Inferior parietal cortex (tissue), 1 donor: Measurements from ENCODE around the gene ZC3H12A.
"Not testable (repeated sequence)": the region's sequence is repeated elsewhere in the genome, so short reads cannot be mapped to it uniquely, and the experiment has no call there.

ENCODE experiments used
- DNase-seq: peaks from one replicate; pipeline ENCODE4 v3.0.0-alpha.2; 2016; ENCODE audit errors: extremely low spot score

Gene ZC3H12A

DNA sequence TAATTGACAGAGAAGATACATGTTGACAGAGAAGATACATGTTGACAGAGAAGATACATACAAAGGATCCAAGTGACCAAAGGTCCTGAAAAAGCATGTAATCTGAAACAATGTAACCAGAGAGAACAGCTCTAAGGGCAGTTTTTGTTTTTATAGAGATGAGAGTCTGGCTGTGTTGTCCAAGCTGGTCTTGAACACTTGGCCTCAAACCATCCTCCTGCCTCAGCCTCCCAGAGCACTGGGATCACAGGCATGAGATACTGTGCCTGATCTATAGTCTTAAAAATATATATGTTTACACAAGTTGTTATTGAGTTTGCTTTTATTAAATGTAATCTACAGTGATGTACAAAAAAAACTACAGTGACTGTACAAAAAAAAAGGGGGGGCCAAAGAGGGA, 27.7 kb downstream of the ZC3H12A start:
- no peak for DNase-seq

DNA sequence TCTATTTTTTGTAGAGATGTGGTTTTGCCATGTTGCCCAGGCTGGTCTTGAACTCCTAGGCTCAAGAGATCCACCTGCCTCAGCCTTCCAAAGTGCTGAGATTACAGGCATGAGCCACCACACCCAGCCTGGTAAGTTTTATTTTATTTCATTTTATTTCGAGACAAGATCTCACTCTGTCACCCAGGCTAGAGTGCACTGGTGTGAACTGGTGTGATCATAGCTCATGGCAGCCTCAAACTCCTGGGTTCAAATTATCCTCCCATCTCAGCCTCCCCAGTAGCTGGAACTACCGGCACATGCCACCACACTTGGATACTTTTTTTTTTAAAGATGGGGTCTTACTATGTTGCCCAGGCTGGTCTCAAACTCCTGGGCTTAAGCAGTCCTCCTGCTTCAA, 28.4 kb downstream of the ZC3H12A start:
- DNase-seq = not testable (repeated sequence)

DNA sequence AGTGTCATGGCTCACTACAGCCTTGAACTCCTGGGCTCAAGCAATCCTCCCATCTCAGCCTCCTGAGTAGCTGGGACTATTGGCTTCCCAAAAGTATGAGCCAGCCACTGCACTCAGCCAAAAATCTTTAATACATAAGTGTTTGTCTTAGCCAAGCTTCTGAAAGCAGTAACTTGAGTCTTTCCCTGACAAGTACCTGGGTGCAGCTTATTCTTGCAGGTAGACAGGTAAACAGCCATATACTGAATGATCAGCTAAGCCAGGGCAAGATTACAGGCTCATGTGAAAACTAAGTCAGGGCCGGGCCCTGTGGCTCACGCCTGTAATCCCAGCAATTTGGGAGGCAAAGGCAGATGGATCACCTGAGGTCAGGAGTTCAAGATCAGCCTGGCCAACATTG, 32.4 kb downstream of the ZC3H12A start:
- no peak for DNase-seq

DNA sequence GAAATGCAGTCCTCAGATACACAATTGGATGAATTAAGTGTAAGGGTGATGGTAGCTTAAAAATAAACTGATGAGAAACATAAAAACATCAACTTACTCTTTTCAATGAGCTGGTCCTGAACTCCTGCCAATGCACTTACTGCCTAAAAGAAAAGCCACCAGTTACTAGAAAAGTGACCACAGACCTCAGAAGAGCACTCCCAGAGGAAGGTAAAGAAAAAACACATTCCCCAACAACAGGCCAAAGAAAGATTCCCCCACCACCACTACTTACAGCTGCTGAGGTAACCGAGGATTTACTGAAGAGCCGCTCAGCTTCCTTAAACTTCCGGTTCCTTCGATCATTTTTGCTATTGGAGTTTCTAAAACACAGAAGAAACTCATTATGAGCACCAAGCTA, 34.8 kb downstream of the ZC3H12A start:
- no peak for DNase-seq

DNA sequence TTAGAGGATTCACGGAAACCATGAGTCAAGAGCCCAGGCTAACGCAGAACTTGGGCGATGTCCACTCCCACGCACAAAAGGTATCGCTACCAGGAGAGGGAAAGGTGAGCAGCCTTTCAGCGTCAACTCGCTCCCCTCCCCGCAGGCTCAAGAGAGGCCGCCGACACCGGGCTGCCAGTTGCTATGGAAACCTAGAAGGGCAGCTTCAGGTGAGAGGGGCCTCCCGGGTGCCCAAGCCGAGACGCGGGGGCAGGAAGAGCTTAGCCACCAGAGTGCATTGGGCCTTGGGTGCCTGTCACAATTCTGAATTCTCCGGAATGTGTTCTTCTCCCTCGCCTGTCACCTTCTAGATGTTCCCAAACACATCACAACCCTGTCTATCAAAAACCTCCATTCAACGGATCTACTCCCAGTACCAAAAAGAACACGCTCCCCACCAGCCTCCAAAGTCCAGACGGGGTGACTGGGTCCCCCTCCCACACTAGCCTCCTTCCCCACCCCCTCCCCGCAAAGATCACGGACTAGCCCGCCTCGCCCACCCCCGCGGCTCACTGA, 39.5 kb downstream of the ZC3H12A start:
- no peak for DNase-seq

DNA sequence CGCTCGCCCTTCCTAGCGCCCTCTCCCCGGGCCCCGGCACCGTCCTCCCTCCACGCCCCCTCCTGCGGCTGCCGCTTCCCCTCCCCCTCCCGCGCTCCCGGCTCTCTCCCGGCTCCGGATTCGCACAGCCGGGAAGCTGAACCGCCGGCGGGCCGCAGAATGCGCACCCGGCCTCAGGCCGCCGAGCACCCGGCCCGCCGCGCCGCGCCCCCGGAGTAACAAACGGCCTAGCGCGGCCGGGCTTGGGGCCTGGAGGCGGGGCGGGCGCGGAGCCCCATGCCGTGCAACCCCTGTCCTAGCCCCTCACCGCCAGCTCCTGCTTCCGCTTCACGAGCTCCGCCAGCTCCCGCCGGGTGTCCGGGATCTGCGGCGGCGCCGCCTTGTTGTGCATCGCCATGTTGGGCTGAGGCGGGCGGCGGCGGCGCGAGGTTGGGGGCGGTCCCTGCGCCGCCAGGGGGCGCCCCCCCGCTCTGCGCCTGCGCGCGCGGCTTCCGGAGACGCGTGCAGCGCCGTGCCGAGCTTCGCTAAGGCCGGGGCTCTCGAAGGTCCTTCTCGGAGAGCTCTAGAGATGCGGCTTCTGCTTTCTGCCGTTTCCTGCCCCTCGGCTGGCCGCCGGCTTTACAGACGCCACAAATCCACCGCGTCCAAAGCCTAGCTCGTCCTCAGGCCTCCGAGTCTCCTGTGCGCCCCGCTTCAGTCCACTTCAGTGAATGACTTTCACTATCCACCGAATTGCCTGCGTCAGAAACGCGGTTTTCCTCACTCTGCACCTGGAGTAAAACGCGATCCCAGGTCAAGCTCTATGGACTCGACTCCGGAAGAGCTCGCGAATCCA, 40.2 kb downstream of the ZC3H12A start, which contains the start of gene MEAF6:
TSS of gene MEAF6 (minus strand) at position 417 of the 835 bp plus-strand sequence. CDS start at position 397, 20 bp downstream.
- DNase-seq = peak; percentile 84

DNA sequence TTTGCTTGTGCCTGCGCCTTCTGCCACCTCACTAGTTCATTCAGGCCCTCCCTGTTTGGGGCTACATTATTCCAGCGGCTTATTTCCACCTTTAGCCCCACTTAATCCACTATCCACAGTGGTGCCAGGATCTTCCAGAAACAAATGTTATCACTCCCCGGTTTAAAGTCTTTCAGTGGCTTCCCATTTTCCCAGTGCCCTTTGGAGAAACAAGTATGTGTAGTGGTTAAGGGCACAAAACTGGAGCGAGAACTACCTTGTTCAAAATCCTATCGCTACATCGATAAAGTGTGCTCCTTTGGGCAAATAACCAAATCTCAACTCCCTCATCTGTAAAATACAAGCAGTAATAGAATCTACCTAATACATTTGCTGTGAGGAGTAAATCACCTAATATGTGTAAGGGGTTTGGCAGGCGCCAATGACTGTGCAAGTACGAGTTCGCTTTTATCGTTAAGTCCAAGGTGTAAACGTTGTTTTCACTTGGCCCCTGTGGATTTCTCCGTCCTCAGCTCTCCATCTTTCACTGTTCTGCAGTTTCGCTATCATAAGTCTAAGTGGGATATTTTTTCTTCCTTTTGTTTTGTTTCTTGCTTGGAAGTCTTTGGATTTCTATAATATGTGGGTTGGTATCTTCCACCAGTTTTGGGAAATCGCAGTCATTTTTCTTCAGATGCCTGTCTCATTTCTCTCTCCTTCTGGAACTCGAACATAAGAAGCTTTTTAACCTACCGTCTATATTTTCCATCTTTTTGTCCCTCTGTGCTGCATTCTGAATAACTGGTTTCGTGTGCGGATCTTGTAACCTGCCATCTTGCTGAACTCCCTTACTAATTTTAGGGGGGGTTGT, 41.0 kb downstream of the ZC3H12A start:
- no peak for DNase-seq

DNA sequence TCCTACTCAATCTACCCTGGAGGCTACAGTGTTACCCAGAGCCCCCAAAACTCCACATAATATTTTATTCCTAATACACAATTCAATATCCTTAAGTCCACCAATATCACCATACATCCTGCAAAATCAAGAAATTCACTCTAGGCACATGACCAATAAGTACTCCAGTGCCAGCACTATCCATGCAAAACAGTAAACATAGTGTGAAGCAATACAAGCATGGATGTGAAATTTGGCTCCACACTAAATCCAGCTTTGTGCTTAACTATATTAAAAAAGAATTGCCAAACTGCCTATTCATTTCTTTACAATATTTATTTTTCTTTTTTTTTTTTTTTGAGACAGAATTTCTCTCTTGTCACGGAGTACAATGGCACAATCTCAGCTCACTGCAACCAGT, 43.2 kb downstream of the ZC3H12A start:
- DNase-seq = no peak

DNA sequence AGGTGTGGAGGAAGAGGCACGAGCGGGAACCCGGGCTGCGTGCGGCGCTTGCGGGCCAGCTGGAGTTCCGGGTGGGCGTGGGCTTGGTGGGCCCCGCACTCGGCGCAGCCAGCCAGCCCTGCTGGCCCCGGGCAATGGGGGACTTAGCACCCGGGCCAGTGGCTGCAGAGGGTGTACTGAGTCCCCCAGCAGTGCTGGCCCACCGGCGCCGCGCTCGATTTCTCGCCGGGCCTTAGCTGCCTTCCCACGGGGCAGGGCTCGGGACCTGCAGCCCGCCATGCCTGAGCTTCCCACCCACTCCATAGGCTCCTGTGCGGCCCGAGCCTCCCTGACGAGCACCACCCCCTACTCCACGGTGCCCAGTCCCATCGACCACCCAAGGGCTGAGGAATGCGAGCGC, 43.9 kb downstream of the ZC3H12A start:
- not testable (repeated sequence) for DNase-seq

DNA sequence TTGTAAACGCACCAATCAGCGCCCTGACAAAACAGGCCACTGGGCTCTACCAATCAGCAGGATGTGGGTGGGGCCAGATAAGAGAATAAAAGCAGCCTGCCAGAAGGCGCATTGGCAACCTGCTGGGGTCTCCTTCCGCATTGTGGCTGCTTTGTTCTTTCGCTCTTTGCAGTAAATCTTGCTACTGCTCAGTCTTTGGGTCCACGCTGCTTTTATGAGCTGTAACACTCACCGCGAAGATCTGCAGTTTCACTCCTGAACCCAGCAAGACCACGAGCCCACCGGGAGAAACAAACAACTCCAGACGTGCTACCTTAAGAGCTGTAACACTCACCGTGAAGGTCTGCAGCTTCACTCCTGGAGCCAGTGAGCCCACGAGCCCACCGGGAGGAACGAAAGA, 44.5 kb downstream of the ZC3H12A start:
- DNase-seq = not testable (repeated sequence)

DNA sequence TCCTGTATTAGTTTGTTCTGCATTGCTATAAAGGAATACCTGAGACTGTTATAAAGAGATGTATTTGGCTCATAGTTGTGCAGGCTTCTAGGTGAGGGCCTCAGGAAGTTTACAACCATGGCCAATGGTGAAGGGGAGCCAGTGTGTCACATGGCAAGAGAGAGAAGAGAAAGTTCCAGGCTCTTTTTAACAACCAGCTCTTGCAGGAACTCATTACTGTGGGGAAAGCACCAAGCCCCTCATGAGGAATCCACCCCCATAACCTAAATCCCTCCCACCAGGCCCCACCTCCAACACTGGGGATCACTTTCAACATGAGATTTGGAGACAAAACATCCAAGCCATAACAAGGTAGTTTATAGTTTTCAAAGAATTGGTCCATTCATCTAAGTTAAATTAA, 45.2 kb downstream of the ZC3H12A start:
- no peak for DNase-seq

DNA sequence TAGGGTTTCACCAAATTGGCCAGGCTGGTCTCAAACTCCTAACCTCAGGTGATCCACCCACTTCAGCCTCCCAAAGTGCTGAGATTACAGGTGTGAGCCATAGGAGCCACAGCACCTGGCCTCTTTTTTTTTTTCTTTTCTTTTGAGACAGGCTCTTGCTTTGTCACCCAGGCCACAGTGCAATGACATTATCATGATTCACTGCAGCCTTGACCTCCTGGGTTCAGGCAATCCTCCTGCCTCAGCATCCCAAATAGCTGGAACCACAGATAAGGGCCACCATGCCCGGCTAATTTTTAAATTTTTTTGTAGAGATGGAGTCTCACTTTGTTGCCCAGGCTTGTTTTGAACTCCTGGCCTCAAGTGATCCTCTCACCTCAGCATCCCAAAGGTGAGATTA, 55.5 kb downstream of the ZC3H12A start:
- DNase-seq = not testable (repeated sequence)

DNA sequence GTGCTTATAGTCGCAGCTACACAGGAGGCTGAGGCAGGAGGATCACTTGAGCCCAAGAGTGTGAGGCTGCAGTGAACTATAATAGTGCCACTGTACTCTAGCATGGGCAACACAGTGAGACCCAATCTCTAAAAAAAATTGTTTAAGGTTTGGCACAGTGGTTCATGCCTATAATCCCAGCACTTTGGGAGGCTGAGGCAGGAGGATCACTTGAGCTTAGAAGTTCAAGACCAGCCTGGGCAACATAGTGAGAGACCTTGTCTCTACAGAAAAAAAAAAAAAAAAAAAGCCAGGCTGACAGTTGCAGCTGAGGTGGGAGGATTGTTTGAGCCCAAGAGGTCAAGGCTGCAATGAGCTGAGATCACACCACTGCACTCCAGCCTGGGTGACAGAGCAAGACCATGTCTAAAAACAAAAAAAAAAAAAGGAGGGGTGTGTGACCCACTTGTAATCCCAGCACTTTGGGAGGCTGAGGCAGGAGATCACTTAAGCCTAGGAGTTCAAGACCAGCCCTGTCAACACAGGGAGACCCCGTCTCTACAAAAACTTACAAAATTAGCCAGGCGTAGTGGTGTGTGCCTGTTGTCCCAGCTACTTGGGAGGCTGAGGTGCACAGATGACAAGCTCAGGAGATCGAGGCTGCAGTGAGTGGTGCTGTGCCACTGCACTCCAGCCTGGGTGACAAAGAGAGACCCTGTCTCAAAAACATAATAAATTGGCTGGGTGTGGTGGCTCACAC, 58.2 kb downstream of the ZC3H12A start:
- DNase-seq = not testable (repeated sequence)

DNA sequence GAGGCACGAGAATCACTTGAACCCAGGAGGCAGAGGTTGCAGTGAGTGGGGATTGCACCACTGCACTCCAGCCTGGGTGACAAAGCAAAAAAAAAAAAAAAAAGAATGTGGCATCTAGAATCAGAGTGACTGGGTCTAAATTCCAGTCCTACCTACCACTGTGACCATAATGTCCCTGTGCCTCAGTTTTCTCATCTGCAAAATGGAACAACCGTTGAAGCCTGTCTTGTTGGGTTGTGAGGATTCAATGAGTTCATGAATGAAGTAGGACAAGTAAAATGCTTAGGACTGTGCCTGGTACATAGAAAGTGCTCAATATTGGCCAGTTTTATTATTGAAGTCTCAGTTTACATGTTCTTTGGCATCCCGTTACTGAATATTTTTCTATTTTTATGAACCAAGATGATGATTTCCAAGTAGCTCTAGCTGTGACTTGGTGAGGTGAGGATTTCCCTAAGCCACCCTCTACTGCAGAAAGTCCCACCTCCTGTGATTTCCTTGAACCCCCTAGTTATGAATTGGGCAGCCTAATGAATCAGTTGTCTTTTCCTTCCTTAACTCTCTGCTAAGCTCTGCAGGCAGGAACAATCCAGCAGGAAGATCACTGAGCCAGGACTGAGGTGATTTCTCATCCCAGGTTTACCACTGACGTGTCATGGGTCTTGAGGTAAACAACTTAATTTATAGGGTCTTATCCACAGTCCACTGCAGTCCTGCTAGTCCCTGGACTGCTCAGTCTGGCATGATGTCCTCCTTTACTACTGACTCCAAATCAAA, 59.1 kb downstream of the ZC3H12A start:
- DNase-seq = no peak
